ENCODE data around the gene VEGFB. TPM values are rescaled to one million over a fixed set of nuclear protein-coding genes. Genes with fewer than 3 reads are reported as not detected.

VEGFB gene
- total and polyA plus RNA-seq, 7 donors = 23.4 to 117 (median 94.9) TPM

DNA sequence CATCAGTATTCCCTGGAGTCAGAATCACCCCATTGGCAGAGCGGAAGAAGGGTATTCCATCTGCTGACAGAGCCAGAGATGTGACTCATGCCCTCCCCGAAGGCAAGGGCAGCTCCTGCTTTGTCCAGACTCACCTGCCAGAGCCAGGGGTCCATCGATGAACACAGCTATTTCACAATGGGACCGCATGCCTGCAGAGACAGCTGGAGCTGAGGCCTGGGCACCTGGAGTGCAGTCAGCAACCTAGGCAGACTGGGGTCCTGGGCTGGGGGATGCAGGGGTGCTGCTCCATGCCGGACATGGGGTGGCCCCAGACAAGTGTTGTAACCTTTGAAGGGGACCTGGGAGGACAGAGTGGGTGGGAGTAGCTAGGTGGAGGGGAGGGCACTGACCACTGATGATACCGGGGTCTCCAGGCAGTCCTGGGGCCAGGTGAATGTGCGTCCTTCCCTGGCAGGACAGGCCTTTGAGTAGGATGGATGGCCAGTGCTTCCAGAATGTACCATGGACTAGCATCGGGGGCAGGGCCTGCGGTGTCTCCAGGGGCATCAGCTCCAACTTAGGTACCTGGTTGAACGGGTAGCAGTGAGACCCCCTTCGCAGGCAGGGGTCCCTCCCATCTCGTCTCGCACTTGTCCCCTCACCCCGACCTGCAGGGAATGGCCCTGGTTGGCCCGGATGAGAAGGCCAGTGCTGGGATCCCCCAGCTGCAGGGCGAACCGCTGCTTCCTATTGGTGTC is 10.1 kb upstream of the VEGFB start:
- TF ChIP-seq POLR2A (IDR thresholded peaks at IDR 0.05) = no peak
- TF ChIP-seq, protein P1, sequence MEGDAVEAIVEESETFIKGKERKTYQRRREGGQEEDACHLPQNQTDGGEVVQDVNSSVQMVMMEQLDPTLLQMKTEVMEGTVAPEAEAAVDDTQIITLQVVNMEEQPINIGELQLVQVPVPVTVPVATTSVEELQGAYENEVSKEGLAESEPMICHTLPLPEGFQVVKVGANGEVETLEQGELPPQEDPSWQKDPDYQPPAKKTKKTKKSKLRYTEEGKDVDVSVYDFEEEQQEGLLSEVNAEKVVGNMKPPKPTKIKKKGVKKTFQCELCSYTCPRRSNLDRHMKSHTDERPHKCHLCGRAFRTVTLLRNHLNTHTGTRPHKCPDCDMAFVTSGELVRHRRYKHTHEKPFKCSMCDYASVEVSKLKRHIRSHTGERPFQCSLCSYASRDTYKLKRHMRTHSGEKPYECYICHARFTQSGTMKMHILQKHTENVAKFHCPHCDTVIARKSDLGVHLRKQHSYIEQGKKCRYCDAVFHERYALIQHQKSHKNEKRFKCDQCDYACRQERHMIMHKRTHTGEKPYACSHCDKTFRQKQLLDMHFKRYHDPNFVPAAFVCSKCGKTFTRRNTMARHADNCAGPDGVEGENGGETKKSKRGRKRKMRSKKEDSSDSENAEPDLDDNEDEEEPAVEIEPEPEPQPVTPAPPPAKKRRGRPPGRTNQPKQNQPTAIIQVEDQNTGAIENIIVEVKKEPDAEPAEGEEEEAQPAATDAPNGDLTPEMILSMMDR (IDR thresholded peaks at IDR 0.05) = no peak
- no peak for TF ChIP-seq POLR2AphosphoS5 (IDR thresholded peaks at IDR 0.05)
- TF ChIP-seq EP300 (IDR thresholded peaks at IDR 0.05) = no peak
- H3K36me3 ChIP-seq = peaks cover 0 to 21% (median 0%) of the 10 kb centered on the region in 4 donors
- H3K27me3 ChIP-seq = no peaks in the 10 kb centered on the region
- intact Hi-C loops (cut with DNase I) = no loop called here
- no peak overlapping the region for H3K27ac ChIP-seq
- no peak overlapping the region for H3K4me3 ChIP-seq
- H3K4me1 ChIP-seq = peaks cover 0 to 43% (median 30%) of the 10 kb centered on the region in 4 donors
- H3K9me3 ChIP-seq = no peaks in the 10 kb centered on the region
- 90 to 93% methylated on average over 17 of the region's 17 CpGs for WGBS, 2 donors
- DNase-seq = peak; percentile 68

DNA sequence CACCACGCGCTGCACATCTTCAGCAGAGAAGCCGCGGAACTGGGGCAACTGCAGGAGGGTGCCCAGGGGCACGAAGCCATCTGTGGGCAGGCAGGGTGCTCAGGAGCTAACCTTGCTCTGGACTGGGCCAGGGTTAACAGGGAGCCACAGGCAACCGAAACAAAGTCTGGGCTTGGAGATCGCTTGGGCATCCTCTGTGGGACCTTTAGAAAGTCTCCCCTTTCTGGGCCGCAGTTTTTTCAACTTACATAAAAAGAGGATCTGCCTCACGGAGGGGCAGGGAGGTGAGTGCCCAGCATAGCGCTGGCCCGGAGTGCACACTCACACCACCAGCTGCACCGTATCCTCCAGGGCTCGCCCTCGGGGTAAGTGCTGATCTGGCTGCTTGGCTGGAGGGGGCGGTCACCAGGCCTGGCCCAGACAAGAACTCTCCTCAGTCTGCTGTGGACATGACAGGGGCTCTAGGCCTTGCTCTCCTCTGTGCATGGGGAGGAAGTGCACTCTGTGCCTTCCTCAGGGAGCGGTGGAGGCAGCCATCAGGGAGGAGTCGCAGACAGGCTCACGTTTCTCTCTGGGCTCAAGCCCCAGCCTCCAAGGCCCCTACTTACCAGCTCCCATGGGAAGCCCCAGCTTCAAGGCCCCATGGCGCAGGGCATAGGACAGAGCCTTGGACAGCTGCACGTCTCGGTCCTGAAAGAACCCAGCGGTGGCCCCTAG is 9.3 kb upstream of the VEGFB start:
- WGBS, 2 donors = 59 to 65% methylated on average over 22 of the region's 22 CpGs
- DNase-seq = peak; percentile 70
- TF ChIP-seq EP300 (IDR thresholded peaks at IDR 0.05) = no peak
- TF ChIP-seq, protein P1 (IDR thresholded peaks at IDR 0.05) = no peak
- no peak for TF ChIP-seq POLR2A (IDR thresholded peaks at IDR 0.05)
- no peak for TF ChIP-seq POLR2AphosphoS5 (IDR thresholded peaks at IDR 0.05)
- Histone ChIP-seq H3K36me3 (peaks cover 0 to 21% (median 0%) of the 10 kb centered on the region in 4 donors), H3K4me1 (peaks cover 0 to 50% (median 36%) of the 10 kb centered on the region in 4 donors), H3K9me3 (no peaks in the 10 kb centered on the region), H3K4me3 (peak overlapping the region; percentile 71 to 89 (median 80)), H3K27me3 (no peaks in the 10 kb centered on the region), H3K27ac (peak overlapping the region; percentile 89 to 94 (median 92))
- intact Hi-C loops (cut with DNase I) = loop anchor here (5.0 kb wide), 1 partner anchor 38 kb away; the partner anchor contains the start of gene STIP1

DNA sequence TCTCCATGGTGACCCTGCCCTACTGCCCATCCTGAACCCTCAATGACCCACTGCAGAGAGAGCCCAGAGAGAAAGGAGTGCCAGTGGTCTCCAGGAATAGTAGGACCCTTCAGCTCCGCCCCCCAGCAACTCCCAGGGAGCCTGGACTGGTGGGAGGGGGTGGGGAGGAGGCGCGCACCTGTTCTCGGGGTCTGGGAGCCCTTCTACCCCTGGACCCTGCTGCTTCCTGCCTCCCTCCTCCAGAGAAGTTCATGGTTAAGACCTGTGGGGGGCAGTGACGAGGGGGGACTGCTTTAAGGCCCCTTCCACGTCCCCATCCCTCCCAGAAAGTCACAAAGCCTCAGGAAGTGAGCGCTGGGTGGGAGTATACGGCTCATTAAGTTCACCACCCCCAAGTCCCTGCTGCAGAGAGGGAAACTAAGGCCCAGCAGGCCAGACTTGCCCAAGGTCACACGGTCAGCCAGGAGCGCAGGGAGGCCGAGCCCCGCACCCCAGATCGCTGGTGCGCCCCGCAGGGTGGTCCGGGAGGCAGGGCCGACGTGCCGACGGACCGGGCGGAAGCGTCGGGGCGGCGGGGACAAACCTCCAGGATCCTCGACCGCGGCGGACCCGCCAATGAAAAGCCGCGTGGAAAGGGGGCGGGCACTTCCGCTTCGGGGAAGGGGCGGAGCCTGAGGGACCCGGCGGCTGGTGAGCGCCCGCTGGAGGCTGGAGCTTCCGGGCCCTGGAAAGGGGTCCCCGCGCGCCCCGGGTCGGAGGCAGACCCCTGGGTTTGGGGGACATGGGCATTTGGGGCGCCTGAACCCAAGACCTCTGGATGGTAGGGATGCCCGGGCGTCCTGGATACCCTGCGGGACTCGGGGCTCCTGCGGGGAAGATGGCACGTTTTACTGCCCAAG is 8.5 kb upstream of the VEGFB start, which contains the start of the genes NUDT22 and TRPT1:
Gene NUDT22 (plus strand): TSS at position 667 of the 899 bp plus-strand sequence. CDS start 379 bp downstream, outside the sequence.
Gene TRPT1 (minus strand): TSS at position 579 of the 899 bp plus-strand sequence. CDS start 326 bp downstream, at position 253.
- TF ChIP-seq EP300 (IDR thresholded peaks at IDR 0.05) (no peak), POLR2A (IDR thresholded peaks at IDR 0.05) (peak; percentile 90 to 95), POLR2AphosphoS5 (IDR thresholded peaks at IDR 0.05) (peak; percentile 88 to 96 (median 92))
- TF ChIP-seq, protein P1 (IDR thresholded peaks at IDR 0.05) = peak in 1 of 4 experiments; percentile 18
- peak; percentile 96 for DNase-seq
- Histone ChIP-seq H3K9me3 (no peaks in the 10 kb centered on the region), H3K36me3 (peaks cover 0 to 14% (median 0%) of the 10 kb centered on the region in 4 donors), H3K27me3 (no peaks in the 10 kb centered on the region), H3K4me1 (peaks cover 0 to 53% (median 37%) of the 10 kb centered on the region in 4 donors), H3K4me3 (peak within 1 kb of the TSS; percentile 71 to 89 (median 80)), H3K27ac (peak within 1 kb of the TSS; percentile 89 to 94 (median 92))
- WGBS, 2 donors = 1% methylated on average over 54 of the region's 54 CpGs
- intact Hi-C loops (cut with DNase I) = loop anchor here (5.0 kb wide), 1 partner anchor 39 kb away; the partner anchor contains the start of gene STIP1

DNA sequence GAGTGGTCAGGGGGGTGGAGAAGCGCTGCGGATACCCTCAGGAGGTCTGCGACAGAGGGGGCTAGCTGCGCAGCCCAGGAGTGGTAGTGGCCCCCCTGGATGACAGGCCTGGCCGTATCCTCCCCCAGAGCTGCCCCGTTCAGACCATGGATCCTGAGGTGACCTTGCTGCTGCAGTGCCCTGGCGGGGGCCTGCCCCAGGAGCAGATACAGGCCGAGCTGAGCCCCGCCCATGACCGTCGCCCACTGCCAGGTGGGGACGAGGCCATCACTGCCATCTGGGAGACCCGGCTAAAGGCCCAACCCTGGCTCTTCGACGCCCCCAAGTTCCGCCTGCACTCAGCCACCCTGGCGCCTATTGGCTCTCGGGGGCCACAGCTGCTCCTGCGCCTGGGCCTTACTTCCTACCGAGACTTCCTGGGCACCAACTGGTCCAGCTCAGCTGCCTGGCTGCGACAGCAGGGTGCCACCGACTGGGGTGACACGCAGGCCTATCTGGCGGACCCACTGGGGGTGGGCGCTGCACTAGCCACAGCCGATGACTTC is 7.8 kb upstream of the VEGFB start:
- intact Hi-C loops (cut with DNase I) = loop anchor here (5.0 kb wide), 1 partner anchor 39 kb away; the partner anchor contains the start of gene STIP1
- Histone ChIP-seq H3K4me3 (peak overlapping the region; percentile 71 to 89 (median 80)), H3K27ac (peak overlapping the region; percentile 89 to 94 (median 92)), H3K4me1 (peaks cover 0 to 60% (median 45%) of the 10 kb centered on the region in 4 donors), H3K9me3 (no peaks in the 10 kb centered on the region), H3K36me3 (peaks cover 0 to 7% (median 0%) of the 10 kb centered on the region in 4 donors), H3K27me3 (no peaks in the 10 kb centered on the region)
- WGBS, 2 donors = 1 to 5% methylated on average over 26 of the region's 26 CpGs
- TF ChIP-seq EP300 (IDR thresholded peaks at IDR 0.05) = no peak
- no peak for TF ChIP-seq POLR2A (IDR thresholded peaks at IDR 0.05)
- no peak for TF ChIP-seq POLR2AphosphoS5 (IDR thresholded peaks at IDR 0.05)
- TF ChIP-seq, protein P1 (IDR thresholded peaks at IDR 0.05) = no peak
- peak; percentile 80 for DNase-seq

Data from sigmoid colon (tissue), 7 donors.